HG03159 (cell line): ENCODE measurements around the gene PRODH.
"Not testable (repeated sequence)": the region's sequence is repeated elsewhere in the genome, so short reads cannot be mapped to it uniquely, and the experiment has no call there.

Experiments used
- ATAC-seq: cut with Tn5 transposase; IDR thresholded peaks from one replicate; pipeline ENCODE4 v1.9.1; 2021; ENCODE audit warnings: mild to moderate bottlenecking, moderate library complexity; ENCODE audit not compliant: unreplicated experiment

Gene PRODH

GRCh38 chr22:18955696-18956095 is 19.6 kb upstream of the PRODH start:
- ATAC-seq, result no peak

- ATAC-seq, result no peak
Observed at GRCh38 chr22:18954990-18955571, 19.0 kb upstream of the PRODH start.

DNA sequence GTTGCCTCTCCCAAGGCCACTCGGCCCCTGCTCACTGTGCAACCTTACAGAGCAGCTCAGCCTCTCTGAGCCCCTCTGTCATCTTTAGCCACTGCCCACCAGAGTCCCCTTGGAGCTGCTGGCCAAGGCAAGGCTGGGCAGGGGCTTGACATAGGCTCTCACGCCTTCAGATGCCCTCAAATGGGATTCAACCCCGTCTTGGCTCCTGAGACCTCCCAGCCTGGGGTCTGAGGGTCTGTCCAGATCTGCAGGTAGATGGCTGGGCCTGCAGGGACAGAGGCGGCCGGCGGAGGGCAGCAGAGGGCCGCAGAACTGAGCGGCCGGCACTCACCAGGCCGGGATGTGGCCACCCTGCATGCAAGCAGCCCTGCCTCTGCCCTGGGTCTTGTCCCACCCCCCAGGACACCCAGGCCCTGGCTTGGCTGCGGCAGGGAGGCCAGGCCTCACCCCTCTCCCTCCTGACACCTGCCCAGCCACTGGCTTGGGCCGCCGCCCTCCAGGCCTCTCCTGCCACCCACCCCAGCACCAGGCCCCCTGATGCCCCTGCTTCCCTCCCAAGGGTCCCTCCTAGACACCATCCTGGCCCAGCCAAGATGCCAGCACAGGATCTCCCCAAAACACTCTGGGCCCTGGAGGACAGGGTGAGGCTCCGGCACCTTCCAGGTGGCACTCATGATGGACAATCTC is 18.4 kb upstream of the PRODH start:
- not testable (repeated sequence) for ATAC-seq

- not testable (repeated sequence) for ATAC-seq
Observed at GRCh38 chr22:18953128-18953527, 17.0 kb upstream of the PRODH start.

GRCh38 chr22:18952022-18952421 is 15.9 kb upstream of the PRODH start:
- ATAC-seq, result no peak

- ATAC-seq, result no peak
Observed at GRCh38 chr22:18950141-18950540, 14.0 kb upstream of the PRODH start.

GRCh38 chr22:18947905-18948304 is 11.8 kb upstream of the PRODH start:
- ATAC-seq, result no peak

GRCh38 chr22:18947105-18947504 is 11.0 kb upstream of the PRODH start:
- ATAC-seq, result not testable (repeated sequence)

- ATAC-seq, result not testable (repeated sequence)
Observed at GRCh38 chr22:18938691-18939090, 2.6 kb upstream of the PRODH start.

DNA sequence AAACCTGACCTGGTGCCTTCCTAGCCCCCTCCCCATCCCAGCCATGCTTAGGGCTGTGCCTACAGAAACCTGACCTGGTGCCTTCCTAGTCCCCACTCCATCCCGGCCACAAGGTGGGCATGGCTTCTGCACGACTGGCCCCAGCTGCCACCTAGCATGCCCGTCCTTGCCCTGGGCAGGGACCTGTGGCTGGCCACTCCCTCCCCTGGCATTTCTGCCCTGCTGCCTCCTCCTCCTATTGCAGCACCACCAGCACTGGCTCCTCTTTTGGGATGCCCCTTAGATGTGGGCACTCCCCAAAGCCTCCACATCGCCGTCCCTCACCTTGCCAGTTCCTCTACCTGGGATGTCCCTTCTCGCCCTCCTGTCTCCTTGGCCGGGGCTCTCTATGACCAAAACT is 1.4 kb downstream of the PRODH start:
- ATAC-seq, result not testable (repeated sequence)

DNA sequence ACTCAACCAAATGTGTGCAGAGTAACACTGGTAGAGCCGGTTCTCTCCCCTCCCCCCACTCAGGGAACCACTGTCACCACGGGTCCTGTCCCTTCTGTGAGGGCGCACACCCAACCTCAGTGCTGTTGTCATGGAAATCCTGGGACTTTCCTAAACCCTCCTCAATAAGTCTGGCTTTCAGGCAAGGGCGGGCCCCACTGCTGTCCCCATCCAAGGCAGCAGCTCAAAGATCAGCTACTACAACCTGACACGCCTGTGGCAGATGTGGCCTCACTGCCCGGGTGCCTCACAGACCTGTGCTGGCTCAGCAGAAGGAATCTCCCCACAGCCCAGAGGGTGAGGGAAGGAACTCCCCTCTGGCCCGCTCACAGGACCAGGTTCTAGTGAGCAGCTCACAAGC is 2.2 kb downstream of the PRODH start:
- ATAC-seq, result no peak

DNA sequence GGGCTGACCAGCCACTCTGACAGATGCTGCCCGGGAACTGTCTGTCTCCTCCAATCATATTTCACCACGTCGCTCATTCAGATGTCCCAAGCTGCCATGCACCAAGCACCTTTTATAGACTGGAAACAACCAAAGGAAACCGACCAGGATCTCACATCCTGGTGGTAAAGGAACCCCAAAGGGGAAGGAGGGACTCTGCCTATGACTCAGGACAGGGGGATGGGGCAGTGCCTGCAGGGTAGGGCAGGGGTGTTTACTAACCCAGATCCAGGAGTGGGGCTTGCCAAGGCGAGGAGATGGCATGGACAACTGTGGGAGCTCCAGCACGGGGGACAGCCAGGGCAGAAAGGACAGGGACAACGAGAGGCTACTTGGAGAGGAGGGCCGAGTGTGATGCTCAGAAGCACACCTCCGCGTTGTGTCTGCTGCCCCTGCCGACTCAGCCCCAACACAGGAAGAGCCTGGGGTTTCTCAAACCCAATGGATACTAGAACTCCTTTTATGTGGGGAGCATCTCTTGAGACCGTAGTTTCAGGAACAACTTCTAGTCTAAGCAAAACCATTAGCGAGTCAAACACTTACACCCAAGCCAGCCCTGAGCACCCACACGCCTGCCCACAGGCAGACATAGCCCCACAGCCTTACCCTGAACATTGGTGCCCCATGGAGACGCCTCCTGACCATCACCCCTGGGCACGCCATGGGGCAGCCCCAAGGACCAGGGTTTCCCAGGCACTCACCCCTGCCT is 4.0 kb downstream of the PRODH start:
- no peak for ATAC-seq

GRCh38 chr22:18929459-18929858 is 6.6 kb downstream of the PRODH start:
- no peak for ATAC-seq

DNA sequence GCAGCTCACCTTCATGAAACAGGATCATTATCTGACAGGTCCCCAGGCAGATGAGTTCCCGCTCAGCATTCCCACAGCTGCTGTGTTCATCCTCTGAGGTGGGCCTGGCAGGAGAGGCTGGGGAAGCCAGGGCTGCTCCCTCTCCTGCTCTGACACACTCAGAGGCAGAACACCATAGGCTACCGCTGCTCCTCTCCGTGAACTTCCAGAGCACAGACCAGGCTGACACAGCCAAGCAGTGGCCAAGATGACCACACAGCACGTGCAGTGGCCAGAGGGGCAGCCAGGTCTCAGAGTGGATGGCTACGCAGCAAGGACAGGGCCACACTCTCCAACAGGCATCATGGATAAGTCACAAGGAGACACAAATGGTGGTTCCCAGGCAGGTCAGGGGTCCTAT is 8.5 kb downstream of the PRODH start:
- ATAC-seq, result no peak

- no peak for ATAC-seq
Observed at GRCh38 chr22:18927020-18927419, 9.1 kb downstream of the PRODH start.

GRCh38 chr22:18925368-18926064 is 10.6 kb downstream of the PRODH start:
- no peak for ATAC-seq

GRCh38 chr22:18920257-18920902 is 15.7 kb downstream of the PRODH start:
- not testable (repeated sequence) for ATAC-seq

GRCh38 chr22:18917818-18918217 is 18.3 kb downstream of the PRODH start:
- not testable (repeated sequence) for ATAC-seq

- not testable (repeated sequence) for ATAC-seq
Observed at GRCh38 chr22:18915550-18915949, 20.5 kb downstream of the PRODH start.

DNA sequence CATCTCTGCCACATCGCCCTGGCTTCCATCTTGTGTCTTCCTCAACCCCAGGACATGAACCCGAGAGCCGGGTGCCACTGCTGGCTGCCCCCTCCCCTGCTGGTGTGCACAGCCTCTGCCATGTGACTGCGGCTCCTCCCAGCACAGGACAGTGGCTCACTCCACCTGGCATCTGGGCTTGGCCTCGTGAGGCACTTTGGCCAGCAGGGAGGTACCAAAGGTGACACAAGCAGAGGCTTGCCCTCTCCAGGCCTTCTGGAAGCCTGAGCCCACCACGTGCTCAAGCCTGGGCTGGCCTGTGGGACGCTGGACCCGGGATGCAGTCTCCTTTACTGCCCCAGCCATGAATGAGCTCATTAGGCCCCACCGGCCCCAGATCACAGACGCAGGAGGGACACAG is 21.5 kb downstream of the PRODH start:
- not testable (repeated sequence) for ATAC-seq
